ENCODE measurements around the gene INSYN2B. TPM values are rescaled to one million over a fixed set of nuclear protein-coding genes. Genes with fewer than 3 reads are reported as not detected.

Gene INSYN2B
- polyA plus RNA-seq, 1 donor (not counting 4 experiments of a cell fraction or from before 2014, with no cell fraction given): 0.16 TPM

DNA sequence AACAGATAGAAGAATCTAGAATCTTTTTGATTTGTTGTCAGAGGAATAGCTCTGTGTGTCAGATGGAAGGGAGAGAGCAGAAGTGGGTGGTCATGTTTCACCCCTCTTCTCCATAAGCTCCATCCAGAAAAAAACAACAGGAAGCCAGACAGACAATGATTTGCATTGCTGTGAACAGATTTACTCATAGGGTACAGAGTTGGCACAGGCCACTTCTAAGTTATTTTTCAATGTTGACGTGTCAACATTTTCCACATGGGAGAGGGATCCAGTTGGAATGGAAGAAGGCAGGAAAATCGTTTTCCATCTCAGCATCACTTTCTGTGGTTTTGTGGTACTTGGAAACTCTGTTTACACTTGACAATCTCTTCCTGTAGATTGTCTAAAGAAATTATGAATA, 86.7 kb downstream of the INSYN2B start:
- Histone ChIP-seq H3K36me3 (ENCODE audit: control insufficient read depth in 2 of 2, extremely low read depth in 1 of 2, insufficient read depth in 2 of 2, low read length in 2 of 2) (no peaks in the 10 kb centered on the region), H3K9ac (ENCODE audit: control insufficient read depth, extremely low read depth, insufficient read depth, low read length) (no peak overlapping the region), H3K27ac (ENCODE audit: control insufficient read depth, insufficient read depth, low read length) (no peak overlapping the region), H4K20me1 (ENCODE audit: control insufficient read depth, extremely low read depth, insufficient read depth, low read length) (no peaks in the 10 kb centered on the region), H3K79me2 (ENCODE audit: control insufficient read depth, insufficient read depth, low read length) (no peaks in the 10 kb centered on the region), H3K4me3 (ENCODE audit: control insufficient read depth in 2 of 3, extremely low read depth in 1 of 3, insufficient read depth in 2 of 3, low read depth in 1 of 3, low read length in 3 of 3) (no peak overlapping the region), H3K9me3 (ENCODE audit: control insufficient read depth, low read depth, low read length) (no peaks in the 10 kb centered on the region), H3K4me2 (ENCODE audit: control insufficient read depth, extremely low read depth, insufficient read depth, low read depth, low read length) (no peak overlapping the region), H3K4me1 (ENCODE audit: control insufficient read depth, extremely low read depth, insufficient read depth, low read length) (no peaks in the 10 kb centered on the region), H2AFZ (ENCODE audit: control insufficient read depth, low read length) (no peak overlapping the region), H3K27me3 (ENCODE audit: control insufficient read depth, extremely low read depth, insufficient read depth, low read length) (no peaks in the 10 kb centered on the region), H3K9me1 (ENCODE audit: control insufficient read depth, extremely low read depth, insufficient read depth, low read length) (no peaks in the 10 kb centered on the region)
- FAIRE-seq: no peak
- dilution Hi-C loops (cut with MboI; ENCODE audit: extremely low pct_ligation_motif_present, low sequenced_read_pairs): no loop called here
- no peak for DNase-seq (ENCODE audit: low read depth, low spot score)
- TF ChIP-seq, protein P1, sequence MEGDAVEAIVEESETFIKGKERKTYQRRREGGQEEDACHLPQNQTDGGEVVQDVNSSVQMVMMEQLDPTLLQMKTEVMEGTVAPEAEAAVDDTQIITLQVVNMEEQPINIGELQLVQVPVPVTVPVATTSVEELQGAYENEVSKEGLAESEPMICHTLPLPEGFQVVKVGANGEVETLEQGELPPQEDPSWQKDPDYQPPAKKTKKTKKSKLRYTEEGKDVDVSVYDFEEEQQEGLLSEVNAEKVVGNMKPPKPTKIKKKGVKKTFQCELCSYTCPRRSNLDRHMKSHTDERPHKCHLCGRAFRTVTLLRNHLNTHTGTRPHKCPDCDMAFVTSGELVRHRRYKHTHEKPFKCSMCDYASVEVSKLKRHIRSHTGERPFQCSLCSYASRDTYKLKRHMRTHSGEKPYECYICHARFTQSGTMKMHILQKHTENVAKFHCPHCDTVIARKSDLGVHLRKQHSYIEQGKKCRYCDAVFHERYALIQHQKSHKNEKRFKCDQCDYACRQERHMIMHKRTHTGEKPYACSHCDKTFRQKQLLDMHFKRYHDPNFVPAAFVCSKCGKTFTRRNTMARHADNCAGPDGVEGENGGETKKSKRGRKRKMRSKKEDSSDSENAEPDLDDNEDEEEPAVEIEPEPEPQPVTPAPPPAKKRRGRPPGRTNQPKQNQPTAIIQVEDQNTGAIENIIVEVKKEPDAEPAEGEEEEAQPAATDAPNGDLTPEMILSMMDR (optimal IDR thresholded peaks at IDR 0.05 in 1 of 3, IDR thresholded peaks at IDR 0.05 in 1 of 3, conservative IDR thresholded peaks at IDR 0.05 in 1 of 3; ENCODE audit: extremely low read depth in 1 of 3, insufficient read depth in 2 of 3, low read length in 3 of 3): no peak
- no peak for TF ChIP-seq EZH2 (IDR thresholded peaks at IDR 0.05; ENCODE audit: low read length)

DNA sequence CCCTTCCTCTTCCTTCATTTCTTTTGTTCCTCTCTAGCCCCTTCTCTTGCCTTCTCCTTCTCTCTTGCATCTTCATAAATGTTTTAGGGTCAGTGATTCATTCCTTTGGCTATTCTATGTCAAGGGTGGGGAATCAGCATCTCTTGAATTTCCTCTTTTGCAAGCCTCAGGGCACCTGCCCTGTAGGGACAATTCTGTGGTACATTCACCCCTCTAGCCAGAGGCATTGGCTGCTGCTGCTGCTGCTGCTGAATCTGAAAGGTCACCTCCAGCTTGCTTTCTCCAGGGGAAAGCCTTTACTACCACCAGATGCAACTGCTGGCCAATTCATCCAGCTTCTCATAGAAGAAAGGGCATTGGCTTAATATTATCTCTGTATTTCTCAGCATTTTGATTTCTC, 87.3 kb downstream of the INSYN2B start:
- no peaks in the 10 kb centered on the region for H3K4me1 ChIP-seq (ENCODE audit: control insufficient read depth, extremely low read depth, insufficient read depth, low read length)
- no peak for TF ChIP-seq EZH2 (IDR thresholded peaks at IDR 0.05; ENCODE audit: low read length)
- TF ChIP-seq, protein P1 (optimal IDR thresholded peaks at IDR 0.05 in 1 of 3, IDR thresholded peaks at IDR 0.05 in 1 of 3, conservative IDR thresholded peaks at IDR 0.05 in 1 of 3; ENCODE audit: extremely low read depth in 1 of 3, insufficient read depth in 2 of 3, low read length in 3 of 3): no peak
- H3K9me3 ChIP-seq (ENCODE audit: control insufficient read depth, low read depth, low read length): no peaks in the 10 kb centered on the region
- no peak overlapping the region for H3K4me2 ChIP-seq (ENCODE audit: control insufficient read depth, extremely low read depth, insufficient read depth, low read depth, low read length)
- no peaks in the 10 kb centered on the region for H3K9me1 ChIP-seq (ENCODE audit: control insufficient read depth, extremely low read depth, insufficient read depth, low read length)
- no peak overlapping the region for H3K4me3 ChIP-seq (ENCODE audit: control insufficient read depth in 2 of 3, extremely low read depth in 1 of 3, insufficient read depth in 2 of 3, low read depth in 1 of 3, low read length in 3 of 3)
- no peak overlapping the region for H3K9ac ChIP-seq (ENCODE audit: control insufficient read depth, extremely low read depth, insufficient read depth, low read length)
- no peak for DNase-seq (ENCODE audit: low read depth, low spot score)
- FAIRE-seq: no peak
- H2AFZ ChIP-seq (ENCODE audit: control insufficient read depth, low read length): no peak overlapping the region
- H3K27me3 ChIP-seq (ENCODE audit: control insufficient read depth, extremely low read depth, insufficient read depth, low read length): no peaks in the 10 kb centered on the region
- no peaks in the 10 kb centered on the region for H4K20me1 ChIP-seq (ENCODE audit: control insufficient read depth, extremely low read depth, insufficient read depth, low read length)
- dilution Hi-C loops (cut with MboI; ENCODE audit: extremely low pct_ligation_motif_present, low sequenced_read_pairs): no loop called here
- H3K79me2 ChIP-seq (ENCODE audit: control insufficient read depth, insufficient read depth, low read length): no peaks in the 10 kb centered on the region
- H3K36me3 ChIP-seq (ENCODE audit: control insufficient read depth in 2 of 2, extremely low read depth in 1 of 2, insufficient read depth in 2 of 2, low read length in 2 of 2): no peaks in the 10 kb centered on the region
- H3K27ac ChIP-seq (ENCODE audit: control insufficient read depth, insufficient read depth, low read length): no peak overlapping the region
